Neutrophil (primary cell): Measurements from ENCODE around the gene POU2AF2.

Source experiments
- H3K27ac ChIP-seq: fragments of 200-600 bp; sonication (generic); 2 replicates; pipeline ENCODE4 v1.5.1; 2016; ENCODE audit warnings: mild to moderate bottlenecking, moderate library complexity
- H3K27me3 ChIP-seq: fragments of 200-600 bp; sonication (generic); 2 replicates; pipeline ENCODE4 v1.6.0; 2016; ENCODE audit warnings: mild to moderate bottlenecking
- H3K36me3 ChIP-seq: fragments of 200-600 bp; sonication (generic); 2 replicates; pipeline ENCODE4 v1.5.1; 2017
- H3K4me1 ChIP-seq, 2 experiments: fragments of 200-600 bp in 1 of 2; sonication (generic) in 1 of 2; 1 replicate in 1 of 2; 2 replicates in 1 of 2; pipeline versions ENCODE4 v1.5.1 to v1.6.1; 2013 to 2016; ENCODE audit warnings: low read depth in 1 of 2, low read length in 1 of 2, mild to moderate bottlenecking in 1 of 2, moderate library complexity in 1 of 2; ENCODE audit not compliant: control insufficient read depth in 1 of 2, insufficient read depth in 1 of 2
- H3K4me3 ChIP-seq, 2 experiments: fragments of 200-600 bp in 1 of 2; sonication (generic) in 1 of 2; 1 replicate in 1 of 2; 2 replicates in 1 of 2; pipeline ENCODE4 v1.5.1; 2013 to 2016; ENCODE audit warnings: low read depth in 1 of 2, low read length in 1 of 2, mild to moderate bottlenecking in 1 of 2, moderate library complexity in 1 of 2
- H3K9me3 ChIP-seq: fragments of 200-600 bp; sonication (generic); 2 replicates; pipeline ENCODE4 v1.5.1; 2016
- CTCF ChIP-seq: fragments of 200-600 bp; sonication (generic); IDR thresholded peaks from 2 replicates; pipeline ENCODE4 v1.5.1; 2016; ENCODE audit warnings: antibody characterized with exemption

The POU2AF2 gene

GRCh38 chr11:111301842-111302118, 56.3 kb downstream of the POU2AF2 start:
- H3K27ac ChIP-seq: no peak overlapping the region
- no peak for TF ChIP-seq CTCF
- H3K9me3 ChIP-seq: no peaks in the 10 kb centered on the region
- no peaks in the 10 kb centered on the region for H3K36me3 ChIP-seq
- peaks cover 0 to 5% of the 10 kb centered on the region in 2 experiments for H3K4me1 ChIP-seq
- H3K27me3 ChIP-seq: peaks cover 93% of the 10 kb centered on the region
- no peak overlapping the region for H3K4me3 ChIP-seq

- H3K27me3 ChIP-seq: peaks cover 93% of the 10 kb centered on the region
- no peak overlapping the region for H3K27ac ChIP-seq
- TF ChIP-seq CTCF: no peak
- peaks cover 0 to 5% of the 10 kb centered on the region in 2 experiments for H3K4me1 ChIP-seq
- H3K4me3 ChIP-seq: no peak overlapping the region
- no peaks in the 10 kb centered on the region for H3K36me3 ChIP-seq
- H3K9me3 ChIP-seq: no peaks in the 10 kb centered on the region
These were observed 56.8 kb downstream of the POU2AF2 start for GRCh38 chr11:111302298-111302697.

GRCh38 chr11:111303461-111303860, 57.9 kb downstream of the POU2AF2 start:
- peaks cover 0 to 5% of the 10 kb centered on the region in 2 experiments for H3K4me1 ChIP-seq
- H3K9me3 ChIP-seq: no peaks in the 10 kb centered on the region
- H3K27ac ChIP-seq: no peak overlapping the region
- H3K36me3 ChIP-seq: no peaks in the 10 kb centered on the region
- TF ChIP-seq CTCF: no peak
- H3K4me3 ChIP-seq: no peak overlapping the region
- H3K27me3 ChIP-seq: peaks cover 92% of the 10 kb centered on the region

- Histone ChIP-seq H3K27ac (no peak overlapping the region), H3K27me3 (peaks cover 85% of the 10 kb centered on the region), H3K4me3 (no peak overlapping the region), H3K36me3 (no peaks in the 10 kb centered on the region), H3K9me3 (no peaks in the 10 kb centered on the region), H3K4me1 (no peaks in the 10 kb centered on the region)
- TF ChIP-seq CTCF: no peak
These were observed 59.8 kb downstream of the POU2AF2 start for GRCh38 chr11:111305162-111305802.

- H3K36me3 ChIP-seq: no peaks in the 10 kb centered on the region
These were observed 60.4 kb downstream of the POU2AF2 start for GRCh38 chr11:111305876-111306275.

More at GRCh38 chr11:111305876-111306275, 60.4 kb downstream of the POU2AF2 start:
- no peaks in the 10 kb centered on the region for H3K9me3 ChIP-seq
- peaks cover 80% of the 10 kb centered on the region for H3K27me3 ChIP-seq
- H3K27ac ChIP-seq: no peak overlapping the region
- H3K4me1 ChIP-seq: no peaks in the 10 kb centered on the region
- no peak for TF ChIP-seq CTCF
- H3K4me3 ChIP-seq: no peak overlapping the region
